Omental fat pad (tissue), 4 donors: Measurements from ENCODE around the gene MMP24OS. TPM values are rescaled to one million over a fixed set of nuclear protein-coding genes. Genes with fewer than 3 reads are reported as not detected.

Experiments used
- ATAC-seq: fragments of 150-250 bp; one replicate; pipeline ENCODE4 v1.9.1; 2016; ENCODE audit warnings: mild to moderate bottlenecking, moderate library complexity; ENCODE audit not compliant: low FRiP score
- DNase-seq: peaks from one replicate; pipeline ENCODE4 v3.0.0-alpha.2; 2019; ENCODE audit warnings: low spot score
- total RNA-seq, 4 donors: library from RNA; depleted of rRNA; stranded (reverse); fragments of >200 nt; gene quantifications; one replicate each; pipeline ENCODE4 v1.1.0, GENCODE V29; 2016
- TF ChIP-seq, protein P1 (sequence below), 3 donors: fragments of 450-650 bp; IDR thresholded peaks; one replicate each; pipeline ENCODE4 v1.5.1; 2016 to 2017; ENCODE audit warnings: antibody characterized with exemption in 3 of 3, mild to moderate bottlenecking in 3 of 3, moderate library complexity in 2 of 3

The MMP24OS gene
- total RNA-seq, 4 donors from 2014 or later: 12.8 to 35.6 (median 23.7) TPM

DNA sequence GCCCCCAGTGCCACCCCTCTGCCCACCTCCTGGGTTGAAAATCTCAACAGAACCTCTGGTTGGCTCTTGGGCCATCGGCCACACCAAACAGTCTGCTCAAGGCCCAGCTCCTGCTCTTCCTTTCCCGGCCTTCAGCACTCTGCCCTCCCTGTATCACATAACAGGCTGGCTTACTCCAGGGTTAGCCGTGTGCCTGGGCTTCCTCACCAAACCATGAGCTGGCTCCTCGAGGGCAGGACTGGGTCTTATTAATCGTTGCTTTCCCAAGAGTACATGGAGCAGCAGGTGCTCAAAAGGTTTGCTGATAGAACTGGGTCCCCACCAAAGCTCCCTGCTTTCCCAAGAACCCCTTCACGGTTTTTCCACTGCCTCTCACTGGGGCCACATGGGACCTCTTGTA lies 27.0 kb upstream of the MMP24OS start:
- ATAC-seq (no peak), DNase-seq (no peak)
- TF ChIP-seq, protein P1, sequence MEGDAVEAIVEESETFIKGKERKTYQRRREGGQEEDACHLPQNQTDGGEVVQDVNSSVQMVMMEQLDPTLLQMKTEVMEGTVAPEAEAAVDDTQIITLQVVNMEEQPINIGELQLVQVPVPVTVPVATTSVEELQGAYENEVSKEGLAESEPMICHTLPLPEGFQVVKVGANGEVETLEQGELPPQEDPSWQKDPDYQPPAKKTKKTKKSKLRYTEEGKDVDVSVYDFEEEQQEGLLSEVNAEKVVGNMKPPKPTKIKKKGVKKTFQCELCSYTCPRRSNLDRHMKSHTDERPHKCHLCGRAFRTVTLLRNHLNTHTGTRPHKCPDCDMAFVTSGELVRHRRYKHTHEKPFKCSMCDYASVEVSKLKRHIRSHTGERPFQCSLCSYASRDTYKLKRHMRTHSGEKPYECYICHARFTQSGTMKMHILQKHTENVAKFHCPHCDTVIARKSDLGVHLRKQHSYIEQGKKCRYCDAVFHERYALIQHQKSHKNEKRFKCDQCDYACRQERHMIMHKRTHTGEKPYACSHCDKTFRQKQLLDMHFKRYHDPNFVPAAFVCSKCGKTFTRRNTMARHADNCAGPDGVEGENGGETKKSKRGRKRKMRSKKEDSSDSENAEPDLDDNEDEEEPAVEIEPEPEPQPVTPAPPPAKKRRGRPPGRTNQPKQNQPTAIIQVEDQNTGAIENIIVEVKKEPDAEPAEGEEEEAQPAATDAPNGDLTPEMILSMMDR (IDR thresholded peaks at IDR 0.05): no peak

DNA sequence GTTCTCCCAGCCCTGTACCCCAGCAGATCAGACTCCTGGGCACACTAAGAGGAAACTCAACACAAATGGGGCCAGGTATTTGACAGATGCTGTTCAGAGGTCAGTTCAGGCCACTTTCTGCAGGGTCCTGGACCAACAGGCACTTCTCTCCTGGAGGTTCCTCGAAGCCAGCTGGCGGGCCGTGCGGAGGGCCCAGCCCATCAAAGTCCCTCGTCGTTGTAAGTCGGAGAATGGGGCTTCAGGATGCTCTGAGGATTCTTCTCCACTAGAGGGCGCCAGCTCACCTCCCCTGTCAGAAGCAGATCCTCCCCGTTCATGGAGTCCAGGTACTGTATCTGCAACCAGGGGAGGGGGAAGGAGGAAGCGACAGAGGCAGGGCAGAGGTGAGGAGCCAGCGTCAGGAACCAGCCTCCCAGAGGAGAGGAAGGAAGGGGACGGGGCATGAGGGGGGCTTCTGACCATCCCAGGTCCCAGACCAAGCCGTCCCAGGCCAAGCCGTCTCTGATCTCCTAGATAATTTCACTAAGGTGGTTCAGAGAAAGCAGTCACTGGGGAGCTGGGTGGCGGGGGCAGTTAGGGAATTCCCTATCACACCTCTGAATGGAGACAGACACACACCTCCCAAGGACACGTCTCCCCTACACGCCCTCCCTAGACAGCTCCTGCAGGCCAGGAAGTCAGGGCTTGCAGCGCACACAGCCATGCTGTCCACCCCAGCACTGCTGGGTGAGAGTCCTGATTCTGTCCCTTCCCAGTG lies 26.0 kb upstream of the MMP24OS start:
- ATAC-seq: peak; percentile 68
- peak; percentile 73 for DNase-seq
- TF ChIP-seq, protein P1 (IDR thresholded peaks at IDR 0.05): peak in 2 of 3 donors; percentile 12 to 55

DNA sequence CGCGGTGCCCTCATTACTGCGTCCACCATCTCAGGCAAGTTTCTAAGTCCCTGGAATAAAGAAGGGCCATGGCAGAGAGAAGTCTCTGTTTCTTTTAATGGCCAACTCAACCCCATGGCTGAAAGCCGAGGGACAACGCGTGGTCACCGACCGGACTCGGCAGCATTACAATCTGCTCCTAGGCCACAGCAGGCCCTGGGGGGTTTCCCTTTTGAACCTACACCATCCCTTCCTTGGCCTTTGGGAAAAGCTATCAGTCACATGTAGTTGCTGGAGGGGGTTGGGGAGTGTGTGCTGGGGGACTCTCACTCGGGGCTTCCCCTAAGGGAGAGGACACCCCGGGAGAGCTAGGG lies 25.4 kb upstream of the MMP24OS start:
- DNase-seq (no peak), ATAC-seq (no peak)
- TF ChIP-seq, protein P1 (IDR thresholded peaks at IDR 0.05): no peak

DNA sequence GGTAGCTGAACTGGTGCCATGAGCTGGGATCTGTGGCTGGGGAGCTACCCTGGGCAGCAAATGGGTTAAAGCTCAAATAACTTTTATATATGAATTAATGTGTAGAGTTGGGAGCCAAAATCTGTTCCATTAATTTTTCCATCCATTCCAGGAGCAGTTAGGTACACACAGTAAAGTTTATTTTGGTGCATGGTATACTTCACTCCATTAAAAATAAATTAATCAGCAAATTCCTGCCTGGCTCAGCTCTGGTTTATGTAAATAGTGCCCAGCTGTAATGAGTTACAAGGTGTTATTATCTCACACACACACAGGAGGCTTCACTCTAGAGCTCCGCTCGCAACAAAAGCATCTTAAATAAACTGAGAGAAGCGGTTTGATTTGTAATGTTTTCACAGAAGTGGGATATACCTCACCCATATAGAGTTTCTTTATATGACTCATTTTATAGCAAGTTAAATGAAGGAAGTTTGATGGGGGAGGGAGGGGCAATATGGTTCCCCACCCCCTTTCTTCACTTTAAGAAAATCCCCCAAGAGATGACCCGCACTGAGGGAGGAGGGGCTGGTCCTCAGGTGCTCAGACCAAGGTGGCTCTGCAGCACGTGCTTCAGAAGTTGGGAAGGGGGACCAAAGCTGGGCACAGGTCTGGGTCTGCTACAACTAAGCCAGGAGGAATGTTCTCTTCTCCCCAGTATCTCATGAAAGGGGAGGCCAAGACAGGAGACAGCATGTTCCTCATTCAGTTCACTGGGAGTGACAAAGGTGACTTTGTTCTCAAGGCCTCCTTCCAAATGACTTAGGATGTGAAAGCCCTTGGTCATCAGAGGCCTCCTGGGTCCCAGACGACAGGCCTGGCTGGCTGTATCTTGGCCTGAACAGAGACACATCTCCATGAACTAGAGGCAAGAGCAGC lies 24.8 kb upstream of the MMP24OS start:
- TF ChIP-seq, protein P1 (IDR thresholded peaks at IDR 0.05): no peak
- no peak for DNase-seq
- ATAC-seq: no peak

DNA sequence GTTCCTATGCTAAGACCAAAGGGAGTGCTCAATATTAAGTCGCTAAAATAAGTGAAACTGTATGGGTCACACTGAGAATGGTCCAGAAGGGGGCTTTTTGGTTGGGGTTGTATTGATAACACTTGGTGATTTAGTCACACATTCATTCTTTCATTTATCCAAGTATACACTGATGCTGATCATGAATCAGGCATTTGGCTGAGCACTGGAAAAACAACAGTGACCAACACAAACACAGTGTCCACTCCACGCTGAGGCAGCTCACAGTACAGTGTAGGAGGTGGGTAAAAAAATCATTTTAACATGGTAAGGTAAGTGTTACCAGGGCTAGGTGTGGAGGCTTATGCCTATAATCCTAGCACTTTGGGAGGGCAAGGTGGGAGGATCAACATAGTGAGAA lies 23.5 kb upstream of the MMP24OS start:
- DNase-seq: no peak
- no peak for ATAC-seq
- TF ChIP-seq, protein P1 (IDR thresholded peaks at IDR 0.05): no peak

DNA sequence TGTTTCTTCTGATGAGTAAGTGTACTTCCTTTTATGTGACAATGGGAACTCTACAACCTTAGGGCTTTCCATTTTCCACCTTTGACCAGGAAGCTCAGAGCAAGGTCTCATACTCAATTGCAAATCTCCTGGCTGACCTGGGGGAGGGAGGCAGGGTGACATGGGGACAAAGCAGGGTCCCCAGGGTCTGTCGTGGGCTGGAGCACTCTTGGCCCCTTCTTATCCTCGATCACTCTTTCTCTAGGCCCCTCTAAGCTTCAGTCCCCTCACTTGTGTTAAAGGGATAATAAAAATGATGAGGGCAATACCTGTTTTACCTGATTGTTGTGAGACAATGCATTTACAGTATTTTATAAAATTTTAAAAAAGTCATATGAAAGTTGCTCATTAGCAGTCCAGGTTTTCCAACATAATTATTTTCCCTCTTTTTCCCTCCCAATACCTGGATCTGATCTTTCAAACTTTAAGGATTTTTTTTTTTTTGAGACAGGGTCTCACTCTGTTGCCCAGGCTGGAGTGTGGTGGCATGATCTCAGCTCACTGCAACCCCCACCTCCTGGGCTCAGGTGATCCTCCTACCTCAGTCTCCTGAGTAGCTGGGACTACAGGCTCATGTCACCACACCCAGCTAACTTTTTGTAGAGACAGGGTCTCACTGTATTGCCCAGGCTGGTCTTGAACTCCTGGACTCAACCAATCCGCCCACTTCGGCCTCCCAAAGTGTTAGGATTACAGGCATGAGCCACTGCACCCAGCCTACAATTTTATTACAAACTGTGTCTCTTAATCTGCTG lies 22.7 kb upstream of the MMP24OS start:
- DNase-seq (no peak), ATAC-seq (no peak)
- TF ChIP-seq, protein P1 (IDR thresholded peaks at IDR 0.05): no peak
